ENCODE measurements around the gene FIG4. TPM values are rescaled to one million over a fixed set of nuclear protein-coding genes. Genes with fewer than 3 reads are reported as not detected.

Gene FIG4
- total and polyA plus RNA-seq, 2 of the 4 experiments (the other 2 are of a cell fraction), result 12.1 to 15.4 TPM

DNA sequence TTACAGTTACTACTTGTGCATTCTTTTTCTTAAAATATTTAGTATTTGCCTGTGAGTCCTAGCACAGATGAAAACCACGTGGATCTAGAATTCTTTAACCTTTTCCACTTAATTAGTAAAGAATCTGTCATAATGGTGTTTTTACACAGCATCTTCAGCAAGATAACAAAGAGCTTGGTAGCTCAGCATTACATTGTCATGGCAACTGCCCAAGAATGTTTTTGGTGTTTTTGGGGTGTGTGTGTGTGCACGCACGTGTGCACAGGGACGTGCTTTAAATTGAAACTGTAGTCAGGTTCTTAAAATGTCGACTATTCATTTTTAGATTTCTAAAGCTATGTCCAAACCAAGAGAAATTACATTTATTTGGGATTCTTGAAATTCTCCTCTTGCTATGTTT lies 108.0 kb downstream of the FIG4 start (continued):
- TF ChIP-seq CTCF (conservative IDR thresholded peaks at IDR 0.05; ENCODE audit: low read depth, low read length) (no peak), SMC3 (IDR thresholded peaks at IDR 0.05; ENCODE audit: low read depth, low read length) (no peak)

DNA sequence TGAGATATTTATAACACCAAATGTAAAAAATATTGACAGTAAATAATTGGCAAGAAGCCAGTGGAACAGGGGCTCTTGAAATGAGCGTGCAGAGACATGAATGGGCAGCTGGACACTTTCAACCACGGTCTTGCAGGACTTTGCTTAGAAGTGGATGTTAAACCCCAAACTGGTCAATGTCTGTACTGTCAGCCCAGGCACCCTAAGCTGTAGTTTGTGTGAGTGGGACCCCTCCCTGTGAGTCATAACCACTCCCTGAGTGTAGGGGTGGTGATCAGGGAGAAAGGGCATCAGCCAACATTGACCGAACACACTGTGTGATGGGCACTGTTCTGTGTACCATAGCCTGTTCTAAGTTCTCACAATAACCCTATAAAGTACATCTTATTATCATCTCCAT lies 108.6 kb downstream of the FIG4 start:
- intact Hi-C loops (cut with micrococcal nuclease), result loop anchor here (10.0 kb wide), 1 partner anchor 235 kb away; no protein-coding TSS in a partner anchor
- no peak overlapping the region for H3K4me3 ChIP-seq (ENCODE audit: insufficient read depth, low read depth, low read length)
- DNase-seq, result no peak
- no peak overlapping the region for H3K14ac ChIP-seq (replicated peaks; ENCODE audit: low read depth, low read length)
- no peaks in the 10 kb centered on the region for H3K27me3 ChIP-seq (ENCODE audit: control insufficient read depth, insufficient read depth, low read length)
- peaks cover 0 to 3% of the 10 kb centered on the region in 2 experiments; a peak in 1 of 4 replicates for H3K79me1 ChIP-seq (ENCODE audit: low read depth in 1 of 2, low read length in 2 of 2)
- no peak overlapping the region for H4K91ac ChIP-seq (ENCODE audit: insufficient read depth, low read depth, low read length)
- no peak overlapping the region for H3K4ac ChIP-seq (ENCODE audit: low read depth, low read length)
- H4K5ac ChIP-seq (ENCODE audit: low read depth, low read length), result no peak overlapping the region
- H2AFZ ChIP-seq (replicated peaks; ENCODE audit: low read length, poor library complexity), result no peak overlapping the region
- WGBS, 2 experiments (ENCODE audit: extremely low coverage in 2 of 2, insufficient read length in 1 of 2), result no CpG with 5 or more reads among the region's 3 CpGs
- no peak overlapping the region for H3K23ac ChIP-seq (ENCODE audit: low read depth, low read length)
- ChIA-PET CTCF (no interaction called here), POLR2A (ENCODE audit: unreplicated experiment) (no interaction called here)
- H2BK120ac ChIP-seq (ENCODE audit: low read depth, low read length), result no peak overlapping the region
- H3K4me1 ChIP-seq (ENCODE audit: control insufficient read depth, insufficient read depth, low read length), result peaks cover 7% of the 10 kb centered on the region
- peaks cover 13% of the 10 kb centered on the region for H3K9me1 ChIP-seq (ENCODE audit: insufficient read depth, low read length)
- H2BK15ac ChIP-seq (ENCODE audit: low read depth, low read length), result no peak overlapping the region
- no peak for ATAC-seq (ENCODE audit: low read depth)
- peak overlapping the region; percentile 11; the same call in 1 of the 2 replicates for H2AK5ac ChIP-seq (ENCODE audit: low read depth, low read length)
- H3K9ac ChIP-seq (ENCODE audit: low read depth, low read length), result no peak overlapping the region
- H3K18ac ChIP-seq (ENCODE audit: low read depth, low read length), result no peak overlapping the region
- H3K9me3 ChIP-seq (ENCODE audit: control insufficient read depth, insufficient read depth, low read length), result no peaks in the 10 kb centered on the region
- dilution Hi-C loops (cut with HindIII; ENCODE audit: low sequenced_read_pairs, unreplicated experiment), result no loop called here
- no peak overlapping the region for H3K27ac ChIP-seq (ENCODE audit: insufficient read depth, low read length)
- in situ Hi-C loops (cut with MboI; ENCODE audit: low sequenced_read_pairs), result no loop called here
- no peak overlapping the region for H3K4me2 ChIP-seq (ENCODE audit: low read depth, low read length)
- no peak overlapping the region for H3K56ac ChIP-seq (ENCODE audit: extremely low read depth, insufficient read depth, low read length)
- no peak overlapping the region for H2AK9ac ChIP-seq (replicated peaks; ENCODE audit: low read depth, low read length, poor library complexity)
- no peak overlapping the region for H2BK5ac ChIP-seq (ENCODE audit: low read depth, low read length, poor library complexity, severe bottlenecking)
- no peak overlapping the region for H2BK20ac ChIP-seq (ENCODE audit: low read depth, low read length)
- BruUV-seq (replicated peaks), result no TSS peak
- no peaks in the 10 kb centered on the region for H4K20me1 ChIP-seq (ENCODE audit: insufficient read depth, low read length)
- H4K8ac ChIP-seq (ENCODE audit: low read depth in 2 of 2, low read length in 2 of 2), result no peak overlapping the region
- no peaks in the 10 kb centered on the region; the same call in 1 of the 2 replicates for H3K36me3 ChIP-seq (ENCODE audit: control insufficient read depth, insufficient read depth, low read length)
- TF ChIP-seq SMC3 (IDR thresholded peaks at IDR 0.05; ENCODE audit: low read depth, low read length), result no peak
- no peak for TF ChIP-seq USF2 (IDR thresholded peaks at IDR 0.05; ENCODE audit: low read depth, low read length)
- TF ChIP-seq MXI1 (IDR thresholded peaks at IDR 0.05; ENCODE audit: borderline replicate concordance, low read depth, low read length), result no peak
- no peak for TF ChIP-seq FOS (IDR thresholded peaks at IDR 0.05; ENCODE audit: low read depth, low read length)
- no peak for TF ChIP-seq MAFK (IDR thresholded peaks at IDR 0.05; ENCODE audit: low read depth, low read length)
- TF ChIP-seq POLR2A (IDR thresholded peaks at IDR 0.05; ENCODE audit: low read depth, low read length), result no peak
- no peak for TF ChIP-seq MAZ (IDR thresholded peaks at IDR 0.05; ENCODE audit: borderline replicate concordance, low read depth, low read length)
- TF ChIP-seq CHD1 (IDR thresholded peaks at IDR 0.05; ENCODE audit: low read depth, low read length), result no peak
- no peak for TF ChIP-seq RFX5 (IDR thresholded peaks at IDR 0.05; ENCODE audit: low read depth, low read length)
- TF ChIP-seq BHLHE40 (IDR thresholded peaks at IDR 0.05; ENCODE audit: low read depth, low read length), result no peak
- no peak for TF ChIP-seq CTCF (conservative IDR thresholded peaks at IDR 0.05; ENCODE audit: low read depth, low read length)
- TF ChIP-seq RCOR1 (IDR thresholded peaks at IDR 0.05; ENCODE audit: insufficient replicate concordance, low read length), result no peak
- TF ChIP-seq CEBPB (IDR thresholded peaks at IDR 0.05; ENCODE audit: low read depth, low read length), result no peak
